ENCODE data around the gene NDUFAF8.

Gene NDUFAF8

GRCh38 chr17:81251709-81252301 lies 12.7 kb downstream of the NDUFAF8 start:
- DNase-seq (ENCODE audit: low read depth in 2 of 2): no peak

DNA sequence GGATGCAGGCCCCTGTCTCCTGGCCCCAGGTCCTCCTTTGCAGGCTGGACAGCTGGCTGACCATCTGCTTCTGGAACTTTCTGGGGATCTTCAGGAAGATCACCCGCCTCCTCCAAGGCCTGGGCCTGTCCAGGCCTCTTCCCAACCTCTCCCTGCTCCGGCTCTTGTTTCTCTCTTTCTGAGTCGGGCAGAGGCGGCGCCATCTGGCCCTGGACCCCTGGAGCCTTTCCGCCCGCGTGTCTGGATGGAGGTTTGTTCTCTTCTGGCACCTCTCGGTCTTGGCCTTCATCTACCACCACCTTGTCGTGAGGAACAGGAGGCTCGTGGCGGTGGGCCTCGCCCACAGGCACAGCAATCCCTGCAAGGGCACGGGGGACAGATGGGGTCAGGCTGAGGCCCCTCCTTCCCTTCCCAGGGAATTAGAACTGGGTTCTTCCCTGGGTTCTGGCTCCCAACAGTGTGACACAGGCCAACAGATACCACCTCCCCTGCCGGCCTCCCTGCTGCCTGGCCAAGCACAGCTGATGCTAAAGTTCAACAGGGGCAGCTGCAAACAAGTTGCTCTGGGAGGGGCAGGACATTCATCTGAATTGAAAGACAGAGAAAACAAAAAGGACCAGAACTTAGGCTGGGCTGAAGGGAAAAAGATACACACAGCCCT lies 13.3 kb downstream of the NDUFAF8 start:
- DNase-seq (ENCODE audit: low read depth in 2 of 2): no peak

GRCh38 chr17:81252987-81253329 lies 13.8 kb downstream of the NDUFAF8 start:
- DNase-seq (ENCODE audit: low read depth in 2 of 2): no peak

GRCh38 chr17:81253358-81254131 lies 14.4 kb downstream of the NDUFAF8 start:
- DNase-seq (ENCODE audit: low read depth in 2 of 2): peak in 1 of 2 donors; percentile 25

GRCh38 chr17:81254955-81255717 lies 16.0 kb downstream of the NDUFAF8 start:
- DNase-seq (ENCODE audit: low read depth in 2 of 2): no peak

- no peak for DNase-seq (ENCODE audit: low read depth in 2 of 2)
Measured at GRCh38 chr17:81256616-81257015, 17.5 kb downstream of the NDUFAF8 start.

- DNase-seq (ENCODE audit: low read depth in 2 of 2): no peak
Measured at GRCh38 chr17:81257533-81257932, 18.4 kb downstream of the NDUFAF8 start.

DNA sequence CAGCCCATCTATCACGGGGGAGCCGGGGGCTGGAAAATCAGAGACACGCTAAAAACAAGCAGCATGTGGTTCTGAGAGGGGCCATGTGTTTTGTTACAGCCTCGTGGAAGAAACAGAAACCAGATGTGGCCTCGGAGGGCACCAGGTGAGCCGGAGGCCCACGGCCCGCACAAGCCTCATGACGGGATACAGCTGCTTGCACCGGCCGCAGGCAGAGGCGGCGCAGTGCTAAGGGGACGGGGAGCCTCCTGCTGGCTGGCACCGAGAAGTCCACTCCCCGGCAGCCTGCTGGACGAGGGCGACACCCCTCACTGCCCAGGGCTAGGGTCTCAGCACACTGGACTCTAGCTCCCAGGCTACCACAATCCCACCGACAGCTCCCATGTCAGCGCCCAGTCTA lies 19.2 kb downstream of the NDUFAF8 start:
- no peak for DNase-seq (ENCODE audit: low read depth in 2 of 2)

DNA sequence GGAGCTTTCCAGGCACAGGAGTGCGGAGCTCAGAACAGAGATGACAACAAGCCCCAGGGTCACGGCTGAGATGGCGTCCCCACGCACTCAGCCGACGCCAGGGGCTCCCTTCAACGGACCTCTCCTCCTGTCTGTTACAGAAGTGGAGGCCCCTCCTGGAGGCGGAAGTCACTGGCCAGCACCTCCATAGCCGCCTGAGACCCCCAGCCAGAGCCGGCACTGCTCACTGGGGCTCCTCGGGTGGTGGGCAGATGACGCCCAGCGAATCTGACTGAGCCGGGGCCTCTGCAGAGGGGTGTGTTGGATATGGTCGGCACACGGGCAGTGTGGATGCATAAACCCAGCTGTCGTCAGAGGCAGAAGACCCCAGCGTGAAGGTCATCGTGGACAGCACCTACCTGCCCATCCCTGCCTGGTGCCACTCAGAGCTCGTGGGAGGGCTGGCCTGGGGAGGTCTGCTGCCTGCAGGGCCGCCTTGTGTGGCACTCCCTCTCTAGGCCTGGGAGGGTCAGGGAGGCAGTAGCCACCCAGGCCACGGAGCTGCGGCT lies 20.0 kb downstream of the NDUFAF8 start:
- no peak for DNase-seq (ENCODE audit: low read depth in 2 of 2)

DNA sequence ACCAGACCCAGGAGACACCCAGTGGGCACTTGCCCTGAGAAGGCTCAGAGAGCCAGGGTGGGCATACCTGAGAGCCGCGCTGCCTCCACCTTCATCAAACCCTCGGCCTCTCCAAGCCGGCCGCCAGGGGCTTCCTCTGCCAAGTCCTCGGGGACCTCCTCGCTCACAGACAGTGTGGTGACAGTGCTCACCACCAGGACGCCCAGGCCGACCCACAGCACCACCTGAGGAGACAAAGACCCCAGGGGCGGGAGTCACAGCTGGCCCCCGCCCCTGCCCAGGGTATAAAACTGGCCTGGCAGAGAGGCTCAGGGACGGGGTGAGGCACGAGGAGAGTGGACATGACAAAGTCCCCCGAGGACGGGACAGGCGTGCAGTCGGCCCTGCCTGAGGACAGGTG lies 21.1 kb downstream of the NDUFAF8 start:
- DNase-seq (ENCODE audit: low read depth in 2 of 2): no peak

GRCh38 chr17:81260641-81261040 lies 21.5 kb downstream of the NDUFAF8 start:
- DNase-seq (ENCODE audit: low read depth in 2 of 2): no peak

- no peak for DNase-seq (ENCODE audit: low read depth in 2 of 2)
Measured at GRCh38 chr17:81261096-81261495, 22.0 kb downstream of the NDUFAF8 start.

DNA sequence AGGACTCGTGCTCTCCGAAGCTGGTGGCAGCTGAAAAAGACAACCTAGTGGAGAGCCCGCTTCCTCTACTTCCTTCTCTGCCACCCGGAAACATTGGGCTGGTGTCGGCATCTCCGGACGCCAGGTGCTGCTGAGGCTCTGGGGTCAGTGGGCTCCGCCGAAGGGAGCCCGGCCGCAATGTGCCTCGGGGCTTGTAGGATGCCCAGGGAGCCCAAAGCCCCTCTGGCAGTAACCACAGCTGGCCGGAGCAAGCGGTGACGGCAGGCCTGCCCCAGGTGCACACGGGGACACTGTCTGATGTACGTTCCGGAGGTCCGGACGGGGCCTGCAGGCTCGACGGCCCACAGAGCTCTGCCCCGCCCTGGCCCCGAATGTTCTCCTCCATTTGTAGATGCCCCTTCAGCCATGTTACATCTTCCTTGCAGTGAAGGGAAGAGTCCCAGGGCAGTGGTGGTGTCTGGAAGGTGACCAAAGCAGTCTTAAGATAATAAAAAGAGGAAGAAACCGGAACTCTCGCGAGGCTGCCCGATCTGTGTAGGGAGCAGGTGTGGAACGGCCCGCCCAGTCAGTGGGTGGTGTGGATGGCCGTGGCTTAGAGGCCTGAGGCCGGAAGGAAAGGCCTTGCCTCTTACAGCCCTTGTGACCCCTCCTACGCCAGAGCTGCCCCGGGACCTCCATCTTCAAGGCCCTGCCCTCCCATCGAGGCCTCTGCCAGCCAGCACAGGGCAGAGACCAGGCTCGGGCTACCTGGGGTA lies 22.6 kb downstream of the NDUFAF8 start:
- no peak for DNase-seq (ENCODE audit: low read depth in 2 of 2)

DNA sequence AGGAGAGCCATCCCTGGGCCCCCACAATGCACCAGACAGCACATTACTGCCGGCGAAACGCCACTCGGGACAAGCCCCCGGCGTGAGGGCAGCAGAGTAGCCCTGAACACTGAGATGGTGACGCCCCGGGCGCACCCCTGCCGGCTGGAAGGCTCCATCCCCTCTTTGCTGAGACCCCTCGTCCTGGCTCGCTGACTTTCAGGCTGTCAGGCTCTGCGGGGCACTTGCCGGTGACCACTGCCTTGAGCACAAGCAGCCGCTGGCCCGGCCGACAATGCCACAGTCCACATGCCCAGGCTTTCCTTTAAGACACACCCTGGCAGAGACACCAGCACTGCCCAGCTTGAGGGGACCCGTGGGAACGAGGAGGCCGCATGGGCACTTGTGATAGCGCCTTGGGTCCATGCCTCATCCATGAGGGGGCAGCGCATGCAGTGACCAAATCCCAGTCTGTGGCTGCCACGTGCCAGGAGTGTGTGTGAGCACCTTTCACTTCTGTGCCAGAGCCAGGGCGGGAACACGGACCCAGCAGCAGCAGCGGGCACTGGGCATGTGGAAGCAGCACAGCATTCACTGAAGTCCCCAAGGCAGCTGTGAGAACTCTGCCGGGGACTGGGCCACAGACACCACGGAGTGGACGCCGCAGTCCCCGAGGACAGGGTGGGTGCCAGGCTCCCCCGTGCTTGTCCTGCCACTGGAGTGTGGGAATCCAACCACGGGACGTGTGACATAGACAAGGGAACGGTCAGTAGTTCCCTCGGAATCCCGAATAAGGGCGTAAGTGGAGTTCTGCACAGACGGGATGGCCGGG lies 24.5 kb downstream of the NDUFAF8 start:
- DNase-seq (ENCODE audit: low read depth in 2 of 2): no peak

- no peak for DNase-seq (ENCODE audit: low read depth in 2 of 2)
Measured at GRCh38 chr17:81264640-81265039, 25.5 kb downstream of the NDUFAF8 start.

DNA sequence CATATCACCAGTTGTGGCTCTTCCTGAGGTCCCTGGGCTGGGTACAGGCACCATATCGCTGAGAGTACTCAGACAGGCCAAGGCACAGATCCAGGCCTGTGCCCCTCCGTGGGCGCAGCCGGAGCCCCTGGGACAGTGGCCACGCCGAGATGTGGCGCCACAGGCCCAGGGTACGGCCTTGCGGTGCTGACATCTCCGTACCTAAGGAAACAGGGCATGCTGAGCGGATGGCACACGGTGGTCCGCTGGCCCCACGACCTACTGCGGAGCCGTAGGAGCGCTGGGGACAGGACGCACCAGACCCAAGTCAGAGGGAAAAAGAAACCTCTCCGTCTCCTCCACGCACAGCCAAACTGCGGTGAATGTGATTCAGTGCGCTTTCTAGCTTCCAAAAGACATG lies 26.5 kb downstream of the NDUFAF8 start:
- DNase-seq (ENCODE audit: low read depth in 2 of 2): no peak

DNA sequence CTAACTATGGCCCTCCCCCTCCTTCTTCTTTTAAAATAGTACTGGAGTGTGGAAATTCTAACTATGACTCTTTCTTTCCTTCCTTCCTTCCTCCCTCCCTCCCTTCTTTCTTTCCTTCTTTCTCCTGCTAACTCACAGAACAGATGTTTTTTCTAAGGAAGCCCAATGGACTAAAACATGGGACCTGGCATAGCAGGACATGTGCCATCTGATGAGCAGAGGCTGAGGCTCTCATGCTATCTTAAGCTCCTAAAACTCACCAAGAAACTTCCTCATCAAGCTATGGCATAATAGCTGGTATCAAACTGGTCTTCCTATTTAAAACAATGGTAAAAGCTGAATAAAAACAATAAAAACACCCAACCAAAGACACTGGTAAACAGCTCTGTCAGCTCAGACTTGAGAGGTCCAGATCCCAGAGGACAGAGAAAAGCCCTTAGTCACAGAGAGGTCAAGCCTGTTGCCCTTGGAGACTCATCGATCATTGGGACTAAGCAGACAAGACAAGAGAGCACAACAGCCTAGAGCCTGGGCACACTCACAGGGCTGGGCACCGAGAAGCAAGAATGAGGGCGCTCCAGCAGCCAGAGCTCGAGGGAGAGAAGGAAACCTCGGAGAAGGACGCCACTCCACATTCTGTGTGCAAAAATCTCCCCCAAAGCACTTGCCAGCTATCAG lies 28.4 kb downstream of the NDUFAF8 start:
- DNase-seq (ENCODE audit: low read depth in 2 of 2): no peak

GRCh38 chr17:81270279-81270678 lies 31.2 kb downstream of the NDUFAF8 start:
- no peak for DNase-seq (ENCODE audit: low read depth in 2 of 2)

DNA sequence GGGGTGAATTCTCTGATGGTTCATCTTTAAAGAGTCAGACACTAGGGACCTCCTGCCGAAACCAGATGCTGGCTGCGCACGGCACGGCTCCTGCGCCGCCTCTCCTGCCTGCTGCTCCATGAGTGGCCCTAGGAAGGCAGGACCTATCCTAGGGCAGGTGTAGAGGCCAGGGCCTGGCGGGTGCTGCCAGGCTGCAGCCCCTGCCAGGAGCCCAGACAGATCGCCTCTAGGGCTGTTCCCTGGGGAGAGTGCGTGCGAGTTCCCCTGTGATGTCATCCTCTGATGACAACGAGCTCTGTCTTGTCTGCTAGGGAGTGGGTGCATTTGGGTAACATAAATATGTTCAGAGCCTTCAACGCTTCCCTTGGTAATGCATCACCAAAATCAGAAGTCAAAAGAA lies 32.1 kb downstream of the NDUFAF8 start:
- no peak for DNase-seq (ENCODE audit: low read depth in 2 of 2)

DNA sequence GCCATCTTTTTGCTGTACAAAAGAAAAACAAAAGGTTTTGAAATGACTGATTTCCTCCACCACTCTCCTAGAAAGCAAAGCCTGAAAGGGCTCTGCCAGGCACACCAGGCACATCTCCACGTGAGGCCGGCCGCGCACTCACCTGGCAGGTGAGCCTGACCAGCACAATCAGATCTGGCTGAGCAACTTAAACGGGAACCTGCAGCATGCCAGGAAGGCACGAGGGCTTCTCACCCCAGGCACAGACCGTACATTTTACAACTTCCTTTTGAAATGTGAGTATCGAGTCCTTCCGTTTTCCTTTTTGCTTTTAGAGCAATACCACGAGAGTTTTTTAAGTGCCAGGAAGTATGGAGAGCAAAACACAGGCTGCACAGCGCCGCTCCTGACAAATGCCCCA lies 33.5 kb downstream of the NDUFAF8 start:
- no peak for DNase-seq (ENCODE audit: low read depth in 2 of 2)
